Glutamatergic neuron (in vitro differentiated cells): ENCODE measurements around the gene TRDMT1. TPM values are rescaled to one million over a fixed set of nuclear protein-coding genes. Genes with fewer than 3 reads are reported as not detected.

ENCODE experiments used
- DNase-seq: peaks from one replicate; pipeline ENCODE4 v3.0.0; 2022
- H3K27ac Mint-ChIP-seq: one replicate; pipeline ENCODE4 v1.8.0; 2020; ENCODE audit warnings: mild to moderate bottlenecking, mixed read lengths, inconsistent platforms; ENCODE audit not compliant: unreplicated experiment
- H3K27me3 Mint-ChIP-seq: one replicate; pipeline ENCODE4 v1.8.0; 2020; ENCODE audit warnings: mild to moderate bottlenecking, moderate library complexity, mixed read lengths, inconsistent platforms; ENCODE audit not compliant: unreplicated experiment
- H3K36me3 Mint-ChIP-seq: one replicate; pipeline ENCODE4 v1.8.0; 2020; ENCODE audit warnings: mild to moderate bottlenecking, mixed read lengths, inconsistent platforms; ENCODE audit not compliant: unreplicated experiment
- H3K4me1 Mint-ChIP-seq: one replicate; pipeline ENCODE4 v1.8.0; 2020; ENCODE audit warnings: mild to moderate bottlenecking, low read depth, mixed read lengths, inconsistent platforms; ENCODE audit not compliant: unreplicated experiment
- H3K4me3 Mint-ChIP-seq: one replicate; pipeline ENCODE4 v1.8.0; 2020; ENCODE audit warnings: mild to moderate bottlenecking, mixed read lengths, inconsistent platforms; ENCODE audit not compliant: unreplicated experiment
- H3K9me3 Mint-ChIP-seq: one replicate; pipeline ENCODE4 v1.8.0; 2020; ENCODE audit warnings: mild to moderate bottlenecking, moderate library complexity, mixed read lengths, inconsistent platforms; ENCODE audit not compliant: unreplicated experiment
- total RNA-seq: library from RNA; stranded (reverse); fragmentation: NEBNext Ultra II Directional; extraction: Animal tissue kit (Norgen Biotek cat#: 25700); gene quantifications from one replicate; pipeline ENCODE4 v1.2.1, GENCODE V29; 2021; ENCODE audit not compliant: unreplicated experiment
- TF ChIP-seq, protein P1 (sequence below): fragments of 200-600 bp; sonication (generic); IDR thresholded peaks from one replicate; pipeline ENCODE4 v1.5.0; 2021; ENCODE audit not compliant: partially characterized antibody, unreplicated experiment

TRDMT1 gene
- total RNA-seq, 1 donor from 2014 or later: 8.9 TPM

DNA sequence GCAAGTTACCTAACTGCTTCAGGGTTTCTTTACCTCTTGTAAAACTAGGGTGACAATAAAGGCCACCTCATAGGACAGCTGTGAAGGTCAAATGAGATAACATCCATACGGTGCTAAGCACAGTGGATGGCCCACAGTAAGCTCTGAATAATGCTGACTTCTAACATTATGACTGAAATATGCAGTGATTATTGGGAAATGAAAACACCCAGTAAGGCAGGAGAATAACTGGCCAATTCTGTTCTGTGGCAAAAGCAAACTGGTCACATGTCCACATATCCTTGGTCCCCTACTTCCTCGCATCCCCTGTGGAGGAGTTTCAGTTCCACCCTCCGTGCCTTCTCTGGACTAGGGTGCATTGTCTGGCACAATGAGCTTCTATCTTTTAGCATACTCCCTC is 73.2 kb downstream of the TRDMT1 start:
- Mint-ChIP-seq H3K27ac (no peak overlapping the region), H3K4me1 (peaks cover 2% of the 10 kb centered on the region), H3K27me3 (peaks cover 2% of the 10 kb centered on the region), H3K4me3 (no peak overlapping the region), H3K9me3 (no peaks in the 10 kb centered on the region), H3K36me3 (no peaks in the 10 kb centered on the region)
- DNase-seq: no peak
- TF ChIP-seq, protein P1, sequence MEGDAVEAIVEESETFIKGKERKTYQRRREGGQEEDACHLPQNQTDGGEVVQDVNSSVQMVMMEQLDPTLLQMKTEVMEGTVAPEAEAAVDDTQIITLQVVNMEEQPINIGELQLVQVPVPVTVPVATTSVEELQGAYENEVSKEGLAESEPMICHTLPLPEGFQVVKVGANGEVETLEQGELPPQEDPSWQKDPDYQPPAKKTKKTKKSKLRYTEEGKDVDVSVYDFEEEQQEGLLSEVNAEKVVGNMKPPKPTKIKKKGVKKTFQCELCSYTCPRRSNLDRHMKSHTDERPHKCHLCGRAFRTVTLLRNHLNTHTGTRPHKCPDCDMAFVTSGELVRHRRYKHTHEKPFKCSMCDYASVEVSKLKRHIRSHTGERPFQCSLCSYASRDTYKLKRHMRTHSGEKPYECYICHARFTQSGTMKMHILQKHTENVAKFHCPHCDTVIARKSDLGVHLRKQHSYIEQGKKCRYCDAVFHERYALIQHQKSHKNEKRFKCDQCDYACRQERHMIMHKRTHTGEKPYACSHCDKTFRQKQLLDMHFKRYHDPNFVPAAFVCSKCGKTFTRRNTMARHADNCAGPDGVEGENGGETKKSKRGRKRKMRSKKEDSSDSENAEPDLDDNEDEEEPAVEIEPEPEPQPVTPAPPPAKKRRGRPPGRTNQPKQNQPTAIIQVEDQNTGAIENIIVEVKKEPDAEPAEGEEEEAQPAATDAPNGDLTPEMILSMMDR: no peak

DNA sequence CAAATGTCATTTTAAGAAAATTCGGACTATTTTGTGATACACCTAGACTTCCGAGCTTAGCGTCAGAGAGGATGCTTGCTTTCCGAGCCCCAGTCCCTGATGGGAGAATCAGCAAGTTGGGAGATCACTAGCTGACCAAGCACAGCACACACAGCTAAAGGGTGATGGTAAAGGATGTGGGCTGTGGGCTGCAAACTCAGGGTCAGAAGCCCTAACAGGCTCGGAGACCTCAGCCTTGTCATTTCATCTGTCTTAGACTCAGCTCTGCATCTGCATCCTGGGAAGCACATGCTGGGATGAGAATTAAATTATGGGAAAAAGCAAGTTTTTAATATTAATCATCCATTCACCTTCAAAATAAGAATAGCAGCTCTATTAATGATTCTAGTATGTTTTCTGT is 75.1 kb downstream of the TRDMT1 start:
- no peak for DNase-seq
- H3K4me1 Mint-ChIP-seq: no peaks in the 10 kb centered on the region
- H3K27me3 Mint-ChIP-seq: no peaks in the 10 kb centered on the region
- TF ChIP-seq, protein P1: no peak
- no peaks in the 10 kb centered on the region for H3K9me3 Mint-ChIP-seq
- H3K4me3 Mint-ChIP-seq: no peak overlapping the region
- no peak overlapping the region for H3K27ac Mint-ChIP-seq
- H3K36me3 Mint-ChIP-seq: no peaks in the 10 kb centered on the region

DNA sequence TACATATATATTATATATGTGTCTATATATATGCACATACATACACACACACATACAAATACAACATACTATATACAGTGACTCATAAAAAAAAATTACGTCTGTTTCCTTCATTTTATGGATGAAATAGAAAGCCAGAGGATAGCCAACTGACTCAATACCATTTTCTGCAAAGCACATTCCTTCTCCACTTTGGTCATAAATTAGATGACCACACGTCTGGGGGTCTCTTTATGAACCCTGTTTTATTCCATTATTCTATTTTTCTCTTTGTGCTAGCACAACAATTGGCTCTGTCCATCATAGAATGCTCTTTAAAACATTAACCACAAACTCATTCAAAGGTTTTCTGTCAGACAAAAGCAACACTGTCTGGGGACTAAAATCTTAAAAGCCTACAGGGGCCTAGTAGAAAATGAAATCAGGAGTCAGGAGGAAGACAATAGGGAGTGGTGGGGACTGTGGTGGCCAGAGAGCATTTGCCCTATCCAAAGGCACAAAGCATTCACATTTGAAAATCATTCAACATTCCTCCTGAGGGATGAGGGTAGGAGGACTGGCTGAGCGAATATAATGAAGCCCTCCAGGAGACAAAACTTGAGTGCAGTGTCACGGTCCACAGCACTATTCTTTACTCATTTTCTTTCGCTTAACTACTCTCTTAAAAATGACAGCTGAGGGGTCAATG is 76.1 kb downstream of the TRDMT1 start:
- Mint-ChIP-seq H3K9me3 (no peaks in the 10 kb centered on the region), H3K4me3 (no peak overlapping the region), H3K36me3 (no peaks in the 10 kb centered on the region), H3K27me3 (no peaks in the 10 kb centered on the region), H3K27ac (no peak overlapping the region), H3K4me1 (no peaks in the 10 kb centered on the region)
- TF ChIP-seq, protein P1: no peak
- no peak for DNase-seq

DNA sequence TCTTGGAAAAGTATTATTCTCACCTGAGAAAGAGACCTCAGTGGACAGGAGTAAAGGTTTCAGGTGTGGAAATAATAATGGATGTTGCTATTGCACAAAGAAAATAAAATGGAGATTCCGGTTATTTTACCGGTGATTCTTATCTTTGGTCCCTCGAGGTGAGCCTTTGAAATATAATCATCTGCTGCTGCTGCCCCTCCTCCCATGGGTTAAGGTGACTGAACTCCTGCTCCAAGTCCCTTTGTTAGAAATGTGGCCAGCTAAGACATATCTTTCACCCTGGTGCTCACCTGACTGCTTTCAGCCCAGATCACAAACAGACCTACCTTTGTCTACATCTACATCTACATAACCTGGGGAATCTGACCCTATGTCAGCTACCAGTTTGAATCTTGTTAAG is 77.5 kb downstream of the TRDMT1 start:
- no peaks in the 10 kb centered on the region for H3K36me3 Mint-ChIP-seq
- H3K27me3 Mint-ChIP-seq: no peaks in the 10 kb centered on the region
- TF ChIP-seq, protein P1: no peak
- DNase-seq: no peak
- H3K4me3 Mint-ChIP-seq: no peak overlapping the region
- no peak overlapping the region for H3K27ac Mint-ChIP-seq
- H3K9me3 Mint-ChIP-seq: no peaks in the 10 kb centered on the region
- H3K4me1 Mint-ChIP-seq: no peaks in the 10 kb centered on the region

DNA sequence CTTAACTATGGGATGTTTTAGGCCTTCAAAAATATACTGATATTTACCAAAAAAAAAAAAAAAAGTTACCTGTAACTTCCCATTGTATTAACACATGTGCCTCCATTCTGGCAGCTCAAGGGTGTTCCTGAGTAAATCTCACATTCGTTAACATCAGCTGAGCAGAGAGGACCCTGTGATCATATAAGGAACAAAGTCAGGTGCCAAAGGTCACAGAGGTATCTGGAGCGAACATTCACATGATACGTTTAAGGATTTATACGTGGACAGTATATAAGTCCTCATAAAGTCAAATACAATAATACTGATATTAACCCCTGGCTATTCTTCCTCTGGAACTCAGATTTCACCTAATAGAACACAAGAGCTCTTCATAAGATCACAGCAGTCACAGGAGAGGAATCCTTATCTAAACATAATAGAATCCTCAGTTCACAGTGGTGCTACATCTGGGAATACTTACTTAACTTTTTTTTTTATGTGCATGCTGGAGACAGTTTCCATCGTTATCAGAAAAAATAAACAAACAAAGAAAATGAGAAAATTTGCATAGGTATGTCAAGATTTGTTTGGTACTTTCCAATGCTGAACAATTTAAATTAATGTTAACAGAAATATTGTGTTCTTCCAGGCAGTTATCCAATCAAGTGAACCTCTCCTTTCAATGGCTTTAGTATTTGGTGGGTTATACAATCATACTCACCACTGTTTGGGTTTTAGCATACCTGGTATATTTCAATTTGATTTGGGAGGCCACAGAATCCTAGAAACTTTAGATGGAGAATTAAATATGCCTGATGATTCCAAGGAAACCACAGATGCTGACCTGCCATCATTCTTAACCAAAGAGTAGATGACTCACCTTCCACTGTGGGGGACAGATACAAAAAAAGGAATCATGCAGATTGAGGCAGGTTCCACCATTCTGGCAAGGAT is 78.5 kb downstream of the TRDMT1 start:
- no peak overlapping the region for H3K27ac Mint-ChIP-seq

More for the DNA sequence above, 78.5 kb downstream of the TRDMT1 start:
- TF ChIP-seq, protein P1: no peak
- DNase-seq: no peak
- H3K9me3 Mint-ChIP-seq: no peaks in the 10 kb centered on the region
- H3K4me1 Mint-ChIP-seq: no peaks in the 10 kb centered on the region
- no peaks in the 10 kb centered on the region for H3K27me3 Mint-ChIP-seq
- no peak overlapping the region for H3K4me3 Mint-ChIP-seq
- no peaks in the 10 kb centered on the region for H3K36me3 Mint-ChIP-seq
